Progenitor cell of endocrine pancreas (in vitro differentiated cells): ENCODE measurements around the gene ILDR1. TPM values are rescaled to one million over a fixed set of nuclear protein-coding genes. Genes with fewer than 3 reads are reported as not detected.
"Not testable (repeated sequence)": the region's sequence is repeated elsewhere in the genome, so short reads cannot be mapped to it uniquely, and the experiment has no call there.

Experiments used
- DNase-seq: peaks from one replicate; pipeline ENCODE4 v3.0.0; 2021; ENCODE audit warnings: low spot score; ENCODE audit not compliant: unreplicated experiment
- H3K27ac Mint-ChIP-seq: 2 replicates; pipeline ENCODE4 v1.8.0; 2021; ENCODE audit warnings: mild to moderate bottlenecking, moderate library complexity, mixed read lengths
- H3K27me3 Mint-ChIP-seq: 2 replicates; pipeline ENCODE4 v1.8.0; 2021; ENCODE audit warnings: mixed read lengths
- H3K36me3 Mint-ChIP-seq: 2 replicates; pipeline ENCODE4 v1.8.0; 2022; ENCODE audit warnings: mixed read lengths; ENCODE audit not compliant: insufficient read depth
- H3K4me1 Mint-ChIP-seq: 2 replicates; pipeline ENCODE4 v1.8.0; 2021; ENCODE audit warnings: low read depth, mixed read lengths
- H3K4me3 Mint-ChIP-seq: 2 replicates; pipeline ENCODE4 v1.8.0; 2021; ENCODE audit warnings: low read depth, mild to moderate bottlenecking, moderate library complexity, mixed read lengths
- H3K9me3 Mint-ChIP-seq: 2 replicates; pipeline ENCODE4 v1.8.0; 2021; ENCODE audit warnings: low read depth, mixed read lengths
- CTCF ChIP-seq: fragments of 200-600 bp; sonication (generic); IDR thresholded peaks from one replicate; pipeline ENCODE4 v1.5.0; 2021; ENCODE audit warnings: antibody characterized with exemption, mild to moderate bottlenecking; ENCODE audit not compliant: unreplicated experiment
- total RNA-seq: library from RNA; stranded (reverse); gene quantifications from 2 replicates; pipeline ENCODE4 v1.2.1, GENCODE V29; 2021

ILDR1 gene
- total RNA-seq, 1 donor from 2014 or later, result 5.0 TPM

GRCh38 chr3:122052968-122053367, 30.9 kb upstream of the ILDR1 start:
- Mint-ChIP-seq H3K27me3 (peaks cover 4% of the 10 kb centered on the region), H3K4me3 (no peak overlapping the region), H3K36me3 (no peaks in the 10 kb centered on the region), H3K4me1 (peaks cover 4% of the 10 kb centered on the region), H3K27ac (no peak overlapping the region), H3K9me3 (peaks cover 3% of the 10 kb centered on the region)
- TF ChIP-seq CTCF, result no peak
- no peak for DNase-seq

GRCh38 chr3:122047773-122048172, 25.7 kb upstream of the ILDR1 start:
- H3K27ac Mint-ChIP-seq, H3K36me3 Mint-ChIP-seq, DNase-seq, H3K4me1 Mint-ChIP-seq, H3K27me3 Mint-ChIP-seq, H3K9me3 Mint-ChIP-seq, H3K4me3 Mint-ChIP-seq: not testable (repeated sequence)

GRCh38 chr3:122047296-122047695, 25.2 kb upstream of the ILDR1 start:
- not testable (repeated sequence) for H3K4me3 Mint-ChIP-seq, H3K27ac Mint-ChIP-seq, H3K27me3 Mint-ChIP-seq, H3K36me3 Mint-ChIP-seq, H3K4me1 Mint-ChIP-seq, DNase-seq, H3K9me3 Mint-ChIP-seq

GRCh38 chr3:122033023-122033422, 11.0 kb upstream of the ILDR1 start:
- H3K36me3 Mint-ChIP-seq, result peaks cover 6% of the 10 kb centered on the region
- no peak overlapping the region for H3K27ac Mint-ChIP-seq
- no peaks in the 10 kb centered on the region for H3K4me1 Mint-ChIP-seq
- H3K27me3 Mint-ChIP-seq, result peaks cover 9% of the 10 kb centered on the region
- no peak for TF ChIP-seq CTCF
- H3K4me3 Mint-ChIP-seq, result no peak overlapping the region
- DNase-seq, result no peak
- H3K9me3 Mint-ChIP-seq, result peaks cover 20% of the 10 kb centered on the region

- H3K27ac Mint-ChIP-seq, result no peak overlapping the region
- peaks cover 15% of the 10 kb centered on the region for H3K9me3 Mint-ChIP-seq
- no peak for DNase-seq
- no peak for TF ChIP-seq CTCF
- H3K36me3 Mint-ChIP-seq, result peaks cover 3% of the 10 kb centered on the region
- peaks cover 9% of the 10 kb centered on the region for H3K27me3 Mint-ChIP-seq
- H3K4me3 Mint-ChIP-seq, result no peak overlapping the region
- H3K4me1 Mint-ChIP-seq, result no peaks in the 10 kb centered on the region
These were observed 10.5 kb upstream of the ILDR1 start for GRCh38 chr3:122032531-122032930.

- H3K9me3 Mint-ChIP-seq, result peaks cover 8% of the 10 kb centered on the region
- no peak for DNase-seq
- TF ChIP-seq CTCF, result no peak
- H3K4me1 Mint-ChIP-seq, result peaks cover under 1% of the 10 kb centered on the region
- H3K36me3 Mint-ChIP-seq, result no peaks in the 10 kb centered on the region
- H3K27me3 Mint-ChIP-seq, result peaks cover 10% of the 10 kb centered on the region
- H3K4me3 Mint-ChIP-seq, result no peak overlapping the region
- H3K27ac Mint-ChIP-seq, result no peak overlapping the region
These were observed 9.0 kb upstream of the ILDR1 start for GRCh38 chr3:122031123-122031468.
